A549 (cell line): ENCODE measurements around the gene PLEKHA6.

Source experiments
- E2F6 ChIP-seq: IDR thresholded peaks from 2 replicates; pipeline ENCODE4 v1.6.1; 2012; ENCODE audit warnings: low read depth, borderline replicate concordance
- POLR2A ChIP-seq: IDR thresholded peaks from 2 replicates; pipeline ENCODE4 v1.6.1; 2012; ENCODE audit warnings: mild to moderate bottlenecking, low read length
- TP53 ChIP-seq: fragments of 250-450 bp; sonication (Bioruptor Pico); IDR thresholded peaks from 2 replicates; pipeline ENCODE4 v1.5.0; 2021; ENCODE audit warnings: mild to moderate bottlenecking, moderate library complexity

- TF ChIP-seq POLR2A (no peak), E2F6 (no peak), TP53 (no peak)
These were observed 189.1 kb downstream of the PLEKHA6 start for GRCh38 chr1:204170494-204171155.
